ENCODE measurements around the gene ACOT6. TPM values are rescaled to one million over a fixed set of nuclear protein-coding genes. Genes with fewer than 3 reads are reported as not detected.

ACOT6 gene
- total and polyA plus RNA-seq, 2 of the 4 experiments (the other 2 are of a cell fraction) = not detected

GRCh38 chr14:73588695-73589094 lies 23.6 kb upstream of the ACOT6 start:
- no peak overlapping the region for H3K4me3 ChIP-seq (ENCODE audit: insufficient read depth, low read depth, low read length)
- no peak overlapping the region for H4K8ac ChIP-seq (ENCODE audit: low read depth in 2 of 2, low read length in 2 of 2)
- no peak overlapping the region for H3K4ac ChIP-seq (ENCODE audit: low read depth, low read length)
- DNase-seq = no peak
- ChIA-PET POLR2A (ENCODE audit: unreplicated experiment) (no interaction called here), CTCF (no interaction called here)
- H3K23ac ChIP-seq (ENCODE audit: low read depth, low read length) = no peak overlapping the region
- no peak overlapping the region for H2BK15ac ChIP-seq (ENCODE audit: low read depth, low read length)
- no peaks in the 10 kb centered on the region for H3K36me3 ChIP-seq (ENCODE audit: control insufficient read depth, insufficient read depth, low read length)
- H2BK5ac ChIP-seq (ENCODE audit: low read depth, low read length, poor library complexity, severe bottlenecking) = no peak overlapping the region
- no peak for ATAC-seq (ENCODE audit: low read depth)
- H3K14ac ChIP-seq (replicated peaks; ENCODE audit: low read depth, low read length) = no peak overlapping the region
- no peak overlapping the region for H2BK20ac ChIP-seq (ENCODE audit: low read depth, low read length)
- H3K27ac ChIP-seq (ENCODE audit: insufficient read depth, low read length) = no peak overlapping the region
- BruUV-seq (replicated peaks) = no TSS peak
- dilution Hi-C loops (cut with HindIII; ENCODE audit: low sequenced_read_pairs, unreplicated experiment) (no loop called here), intact Hi-C loops (cut with micrococcal nuclease) (no loop called here), in situ Hi-C loops (cut with MboI; ENCODE audit: low sequenced_read_pairs) (no loop called here)
- no peaks in the 10 kb centered on the region for H4K20me1 ChIP-seq (ENCODE audit: insufficient read depth, low read length)
- no peak overlapping the region for H3K18ac ChIP-seq (ENCODE audit: low read depth, low read length)
- no peak overlapping the region for H3K56ac ChIP-seq (ENCODE audit: extremely low read depth, insufficient read depth, low read length)
- no peaks in the 10 kb centered on the region for H3K4me1 ChIP-seq (ENCODE audit: control insufficient read depth, insufficient read depth, low read length)
- no peak overlapping the region for H2AK5ac ChIP-seq (ENCODE audit: low read depth, low read length)
- H3K9me3 ChIP-seq (ENCODE audit: control insufficient read depth, insufficient read depth, low read length) = no peaks in the 10 kb centered on the region
- no peak overlapping the region for H4K5ac ChIP-seq (ENCODE audit: low read depth, low read length)
- no peaks in the 10 kb centered on the region for H3K79me1 ChIP-seq (ENCODE audit: low read depth in 1 of 2, low read length in 2 of 2)
- peaks cover 7% of the 10 kb centered on the region; the same call in 1 of the 2 replicates for H3K27me3 ChIP-seq (ENCODE audit: control insufficient read depth, insufficient read depth, low read length)
- no peak overlapping the region for H3K9ac ChIP-seq (ENCODE audit: low read depth, low read length)
- no peak overlapping the region for H3K4me2 ChIP-seq (ENCODE audit: low read depth, low read length)
- no peak overlapping the region for H4K91ac ChIP-seq (ENCODE audit: insufficient read depth, low read depth, low read length)
- no CpG with 5 or more reads among the region's 1 CpG for WGBS, 2 experiments (ENCODE audit: extremely low coverage in 2 of 2, insufficient read length in 1 of 2)
- TF ChIP-seq RAD21 (IDR thresholded peaks at IDR 0.05; ENCODE audit: low read length) = no peak
- TF ChIP-seq RFX5 (IDR thresholded peaks at IDR 0.05; ENCODE audit: low read depth, low read length) = no peak
- TF ChIP-seq SMC3 (IDR thresholded peaks at IDR 0.05; ENCODE audit: low read depth, low read length) = no peak
- TF ChIP-seq MAFK (IDR thresholded peaks at IDR 0.05; ENCODE audit: low read depth, low read length) = no peak
- TF ChIP-seq MXI1 (IDR thresholded peaks at IDR 0.05; ENCODE audit: borderline replicate concordance, low read depth, low read length) = no peak
- no peak overlapping the region for H2BK120ac ChIP-seq (ENCODE audit: low read depth, low read length)
- H3K9me1 ChIP-seq (ENCODE audit: insufficient read depth, low read length) = no peaks in the 10 kb centered on the region
- no peak overlapping the region for H2AFZ ChIP-seq (replicated peaks; ENCODE audit: low read length, poor library complexity)
- no peak overlapping the region for H2AK9ac ChIP-seq (replicated peaks; ENCODE audit: low read depth, low read length, poor library complexity)

Measured in IMR-90 (cell line).